AG10803 (cell line): Measurements from ENCODE around the gene KCTD5.

Experiments
- DNase-seq: peaks from one replicate; pipeline ENCODE4 v3.0.0; 2010; ENCODE audit warnings: low read depth
- H3K4me3 ChIP-seq: 2 replicates; pipeline ENCODE4 v1.5.1; 2011; ENCODE audit warnings: mild to moderate bottlenecking, low read length, control low read depth
- CTCF ChIP-seq: conservative IDR thresholded peaks from 2 replicates; pipeline ENCODE4 v1.5.1; 2011; ENCODE audit warnings: mild to moderate bottlenecking, low read length, control low read depth, inconsistent platforms

KCTD5 gene

GRCh38 chr16:2739625-2740430, 57.5 kb downstream of the KCTD5 start:
- no peak for DNase-seq
- H3K4me3 ChIP-seq, result no peak overlapping the region
- TF ChIP-seq CTCF, result no peak

- no peak overlapping the region for H3K4me3 ChIP-seq
- no peak for DNase-seq
- no peak for TF ChIP-seq CTCF
These were observed 58.2 kb downstream of the KCTD5 start for GRCh38 chr16:2740476-2740875.

GRCh38 chr16:2741168-2741567, 58.8 kb downstream of the KCTD5 start:
- no peak for DNase-seq
- H3K4me3 ChIP-seq, result no peak overlapping the region
- TF ChIP-seq CTCF, result no peak

GRCh38 chr16:2742323-2743006, 60.1 kb downstream of the KCTD5 start:
- H3K4me3 ChIP-seq, result no peak overlapping the region
- TF ChIP-seq CTCF, result no peak
- DNase-seq, result no peak

GRCh38 chr16:2743007-2743810, 60.9 kb downstream of the KCTD5 start:
- TF ChIP-seq CTCF, result no peak
- H3K4me3 ChIP-seq, result no peak overlapping the region
- DNase-seq, result no peak

- no peak overlapping the region for H3K4me3 ChIP-seq
- no peak for DNase-seq
- no peak for TF ChIP-seq CTCF
These were observed 62.4 kb downstream of the KCTD5 start for GRCh38 chr16:2744711-2745110.
